GM12873 (cell line): ENCODE measurements around the gene GNG14.

Experiments
- TF ChIP-seq, protein P1 (sequence below): IDR thresholded peaks from 2 replicates; pipeline ENCODE4 v1.5.1; 2012; ENCODE audit warnings: low read depth, mild to moderate bottlenecking, moderate library complexity, low read length, control low read depth; ENCODE audit not compliant: insufficient read depth; ENCODE audit errors: missing control alignments

The GNG14 gene

DNA sequence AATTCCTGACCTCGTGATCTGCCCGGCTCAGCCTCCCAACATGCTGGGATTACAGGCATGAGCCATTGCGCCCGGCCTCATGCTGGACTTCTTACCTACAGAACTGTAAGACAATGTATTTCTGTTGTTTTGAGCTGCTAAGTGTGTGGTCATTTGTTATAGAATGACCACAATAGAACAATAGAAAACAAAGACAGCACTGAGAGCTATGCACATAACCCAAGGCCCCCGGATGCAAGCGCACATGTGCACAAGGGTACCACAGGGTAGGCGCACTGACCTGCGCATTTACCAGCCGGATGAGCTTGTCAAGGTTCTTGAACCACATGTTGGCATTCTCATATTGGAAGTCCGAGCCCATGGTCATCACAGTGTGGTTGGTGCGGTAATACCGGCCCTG is 26.8 kb upstream of the GNG14 start:
- TF ChIP-seq, protein P1, sequence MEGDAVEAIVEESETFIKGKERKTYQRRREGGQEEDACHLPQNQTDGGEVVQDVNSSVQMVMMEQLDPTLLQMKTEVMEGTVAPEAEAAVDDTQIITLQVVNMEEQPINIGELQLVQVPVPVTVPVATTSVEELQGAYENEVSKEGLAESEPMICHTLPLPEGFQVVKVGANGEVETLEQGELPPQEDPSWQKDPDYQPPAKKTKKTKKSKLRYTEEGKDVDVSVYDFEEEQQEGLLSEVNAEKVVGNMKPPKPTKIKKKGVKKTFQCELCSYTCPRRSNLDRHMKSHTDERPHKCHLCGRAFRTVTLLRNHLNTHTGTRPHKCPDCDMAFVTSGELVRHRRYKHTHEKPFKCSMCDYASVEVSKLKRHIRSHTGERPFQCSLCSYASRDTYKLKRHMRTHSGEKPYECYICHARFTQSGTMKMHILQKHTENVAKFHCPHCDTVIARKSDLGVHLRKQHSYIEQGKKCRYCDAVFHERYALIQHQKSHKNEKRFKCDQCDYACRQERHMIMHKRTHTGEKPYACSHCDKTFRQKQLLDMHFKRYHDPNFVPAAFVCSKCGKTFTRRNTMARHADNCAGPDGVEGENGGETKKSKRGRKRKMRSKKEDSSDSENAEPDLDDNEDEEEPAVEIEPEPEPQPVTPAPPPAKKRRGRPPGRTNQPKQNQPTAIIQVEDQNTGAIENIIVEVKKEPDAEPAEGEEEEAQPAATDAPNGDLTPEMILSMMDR = no peak

DNA sequence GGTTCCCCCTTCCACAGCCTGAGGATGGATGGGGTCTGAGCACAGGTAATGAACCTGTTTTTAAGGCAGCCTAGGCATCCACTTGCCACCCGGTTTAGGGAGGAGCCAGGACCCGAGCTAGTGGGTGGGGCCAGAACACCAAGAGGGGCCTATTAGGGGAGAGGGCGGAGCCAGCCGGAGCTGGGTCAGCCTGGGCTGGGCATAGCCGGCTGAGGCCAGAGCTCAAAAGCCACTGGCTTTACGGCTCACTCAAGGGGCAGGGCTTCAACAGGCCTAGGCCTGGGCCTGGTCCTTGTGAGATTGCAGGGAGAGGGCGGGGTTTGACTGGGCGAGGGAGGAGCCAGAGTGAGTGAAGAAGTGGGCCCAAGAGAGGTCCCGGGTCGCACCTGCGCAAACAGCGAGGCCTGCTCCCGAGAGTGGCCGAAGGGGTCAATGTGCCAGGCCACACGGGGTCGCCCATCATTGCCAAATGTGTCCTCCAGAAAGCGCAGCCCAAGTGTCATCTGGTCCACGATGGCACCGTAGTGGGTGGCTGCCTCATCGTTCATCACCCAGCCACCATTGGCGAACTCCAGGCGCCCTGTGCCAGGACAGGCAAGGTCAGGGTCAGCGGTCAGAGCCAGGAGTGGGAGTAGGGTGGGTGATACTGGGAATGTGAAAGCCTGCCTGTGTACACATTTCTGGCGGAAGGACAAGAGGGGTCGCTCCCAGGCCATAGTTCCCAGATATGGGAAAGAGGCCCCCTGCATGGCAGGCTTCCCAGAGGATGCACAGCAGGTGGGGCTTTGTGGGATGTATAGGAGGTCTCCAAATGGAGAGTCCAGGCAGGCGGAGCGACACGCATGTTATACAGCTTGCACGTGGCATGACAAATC is 23.2 kb upstream of the GNG14 start:
- TF ChIP-seq, protein P1 = no peak

DNA sequence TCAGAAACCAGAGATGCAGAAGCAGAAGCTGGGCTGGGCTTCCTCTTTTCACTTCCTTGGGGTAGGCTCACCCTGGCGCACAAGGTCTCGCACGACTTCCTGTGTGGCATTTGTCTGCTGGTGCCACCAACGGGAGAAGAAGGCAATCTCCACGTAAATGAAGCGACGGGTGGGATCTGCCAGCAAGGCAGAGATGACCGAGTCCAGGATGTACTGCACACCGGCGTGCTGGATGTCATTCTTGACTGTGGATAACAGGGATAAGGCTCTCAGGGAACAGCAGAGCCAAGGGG is 22.6 kb upstream of the GNG14 start:
- TF ChIP-seq, protein P1 = no peak

DNA sequence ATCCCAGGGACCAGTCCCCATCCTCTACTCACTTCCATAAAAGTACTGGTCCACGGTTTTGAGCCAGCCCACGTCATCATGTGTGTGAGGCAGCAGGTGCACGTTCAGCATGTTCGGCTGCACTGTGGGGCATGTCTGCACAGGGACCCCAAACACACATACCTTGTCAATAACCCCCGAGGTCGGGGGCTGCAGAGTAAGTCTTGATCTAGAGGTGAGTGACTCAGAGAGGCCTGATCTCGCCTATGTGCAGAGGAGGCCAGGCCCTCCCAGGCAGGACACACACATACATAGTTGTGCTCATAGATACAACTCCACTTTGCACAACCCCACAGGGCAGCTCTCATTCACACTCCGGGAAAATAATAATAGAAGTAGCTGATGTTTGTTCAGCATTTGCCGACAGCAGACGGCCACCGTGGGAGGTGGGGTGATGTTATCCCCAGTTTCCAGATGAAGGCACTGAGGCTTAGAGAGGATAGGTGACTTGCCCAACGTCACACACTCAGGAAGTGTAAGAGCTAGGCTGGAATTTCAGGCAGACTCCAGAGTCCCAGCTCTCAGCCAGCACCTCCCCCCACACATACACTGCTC is 22.0 kb upstream of the GNG14 start:
- TF ChIP-seq, protein P1 = no peak

DNA sequence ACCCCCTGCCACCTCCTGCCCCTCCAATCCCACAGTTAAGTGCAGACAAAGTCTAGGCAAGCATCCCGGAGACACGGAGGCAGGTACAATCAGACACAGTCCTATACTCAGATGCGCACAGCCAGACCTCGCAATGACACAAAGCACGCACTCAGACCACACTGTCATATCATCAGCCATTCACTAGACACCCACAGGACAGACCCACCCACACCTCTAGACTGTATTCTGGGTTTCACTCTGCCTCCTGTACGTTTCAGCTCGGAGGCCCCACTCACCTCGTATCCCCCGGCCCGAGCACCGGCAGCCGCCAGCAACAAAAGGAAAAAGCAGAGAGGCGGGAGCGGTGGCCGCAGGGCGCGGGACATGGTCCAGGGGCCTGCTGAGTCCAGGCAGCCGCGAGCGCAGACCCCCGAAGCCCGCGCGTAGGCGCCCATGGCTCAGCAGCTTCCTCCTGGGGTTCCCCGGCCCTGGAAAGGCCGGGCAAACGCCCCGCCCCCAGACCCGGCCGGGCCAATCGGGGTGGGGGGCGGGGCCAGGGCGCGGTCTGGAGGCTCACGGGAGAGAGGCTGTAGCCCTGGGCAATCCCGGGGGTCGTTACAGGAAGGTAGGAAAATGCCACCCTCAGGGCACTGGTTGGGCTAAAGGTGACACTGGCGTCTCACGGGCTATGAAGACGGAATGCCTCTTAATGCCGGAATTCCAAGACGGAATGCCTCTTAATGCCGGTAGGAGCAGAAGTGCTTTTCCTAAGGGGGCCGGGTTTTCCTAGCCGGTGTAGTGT is 21.3 kb upstream of the GNG14 start, which contains the start of the genes MAN2B1 and WDR83:
TSS of gene MAN2B1 (minus strand) at position 478 of the 784 bp plus-strand sequence. CDS start at position 437, 41 bp downstream.
TSS of gene WDR83 (plus strand) at position 543 of the 784 bp plus-strand sequence. CDS start 2,984 bp downstream, outside the sequence.
- TF ChIP-seq, protein P1 = no peak

DNA sequence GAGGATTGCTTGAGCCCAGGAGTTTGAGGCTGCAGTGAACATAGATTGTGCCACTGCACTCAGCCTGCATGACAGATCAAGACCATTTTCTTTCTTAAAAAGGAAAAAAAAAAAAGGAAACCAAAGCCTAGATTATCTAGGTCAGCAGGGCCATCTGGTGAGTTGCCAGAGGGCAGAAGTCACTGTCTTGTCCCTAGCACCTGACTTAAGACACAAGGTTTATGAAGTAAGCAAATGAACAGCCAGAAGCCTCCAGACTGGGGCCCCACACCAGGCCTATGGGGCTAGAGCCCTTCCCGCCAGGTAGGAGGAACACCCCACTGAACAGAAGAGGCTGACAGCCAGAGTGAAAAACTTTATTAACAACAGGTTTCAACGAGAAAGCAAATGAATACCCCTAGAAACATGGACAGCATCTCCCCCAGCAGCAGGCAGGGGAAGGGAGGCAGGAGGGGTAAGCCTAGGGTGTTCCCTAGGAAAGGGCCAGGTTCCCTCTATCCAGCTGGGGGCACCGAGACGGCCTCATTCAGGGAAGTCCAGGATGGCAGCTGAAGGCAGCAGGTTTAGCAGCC is 20.0 kb upstream of the GNG14 start:
- TF ChIP-seq, protein P1 = no peak
